ENCODE results near the gene ZNF384. TPM values are rescaled to one million over a fixed set of nuclear protein-coding genes. Genes with fewer than 3 reads are reported as not detected.

Gene ZNF384
- total and polyA plus RNA-seq, 10 of the 15 experiments (the other 5 are each of a cell fraction or from before 2014, with no cell fraction given), result 0.46 to 81.5 (median 30.5) TPM

DNA sequence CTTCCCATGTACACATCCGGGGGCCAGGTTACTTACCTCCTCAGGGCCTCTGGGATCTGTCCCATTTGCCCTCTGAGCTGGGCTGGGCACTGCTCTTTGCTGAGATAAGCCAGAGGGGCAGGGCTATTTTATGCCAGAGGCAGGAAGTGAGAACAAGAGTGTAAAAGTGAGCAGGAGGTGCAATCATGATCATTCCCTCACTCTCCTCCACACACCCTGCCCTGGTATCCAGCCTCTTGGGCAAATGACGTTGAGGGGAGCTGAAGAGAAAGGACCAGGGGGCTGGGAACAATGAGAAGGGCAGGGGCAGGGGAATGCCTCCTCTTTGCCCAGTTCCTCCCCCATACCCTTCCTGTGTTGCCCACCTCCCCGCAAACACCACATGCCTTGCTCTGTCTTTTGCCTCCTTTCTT lies 57.6 kb downstream of the ZNF384 start (continued):
- no peak for TF ChIP-seq CREB1 (IDR thresholded peaks at IDR 0.05; ENCODE audit: low read depth)
- TF ChIP-seq MXI1 (IDR thresholded peaks at IDR 0.05; ENCODE audit: low read depth, low read length), result peak; percentile 53; the same call in 1 of the 2 replicates
- TF ChIP-seq SUZ12 (IDR thresholded peaks at IDR 0.05; ENCODE audit: unreplicated experiment), result no peak
- no peak for TF ChIP-seq PBX3 (IDR thresholded peaks at IDR 0.05; ENCODE audit: insufficient replicate concordance, low read depth, low read length)
- TF ChIP-seq PML (IDR thresholded peaks at IDR 0.05; ENCODE audit: low read length), result no peak
- no peak for TF ChIP-seq ZBED1 (IDR thresholded peaks at IDR 0.05; ENCODE audit: borderline replicate concordance)
- no peak for TF ChIP-seq E2F8 (IDR thresholded peaks at IDR 0.05; ENCODE audit: low read depth, partially characterized antibody)
- TF ChIP-seq SUPT20H (IDR thresholded peaks at IDR 0.05; ENCODE audit: borderline replicate concordance, control insufficient read depth, low read depth, low read length), result no peak
- 0 out of 2 replicates have a peak, but pooled peaks have one; percentile 29 for TF ChIP-seq EED (IDR thresholded peaks at IDR 0.05; ENCODE audit: low read depth)
- no peak for TF ChIP-seq MYC (IDR thresholded peaks at IDR 0.05; ENCODE audit: insufficient read depth, insufficient read length, insufficient replicate concordance, low read length, severe bottlenecking)
- TF ChIP-seq LARP7 (IDR thresholded peaks at IDR 0.05), result no peak
- TF ChIP-seq TARDBP (IDR thresholded peaks at IDR 0.05; ENCODE audit: borderline replicate concordance), result no peak
- 0 out of 2 replicates have a peak, but pooled peaks have one; percentile 8 for TF ChIP-seq DPF2 (IDR thresholded peaks at IDR 0.05)
